C4-2B (cell line): ENCODE results near the gene SHROOM2.

Experiments
- ZFX ChIP-seq: fragments of 450-650 bp; IDR thresholded peaks from 2 replicates; pipeline ENCODE4 v1.6.1; 2017
- TF ChIP-seq, protein P1 (sequence below): fragments of 450-650 bp; conservative IDR thresholded peaks from 2 replicates; pipeline ENCODE4 v1.5.1; 2017; ENCODE audit warnings: mild to moderate bottlenecking

DNA sequence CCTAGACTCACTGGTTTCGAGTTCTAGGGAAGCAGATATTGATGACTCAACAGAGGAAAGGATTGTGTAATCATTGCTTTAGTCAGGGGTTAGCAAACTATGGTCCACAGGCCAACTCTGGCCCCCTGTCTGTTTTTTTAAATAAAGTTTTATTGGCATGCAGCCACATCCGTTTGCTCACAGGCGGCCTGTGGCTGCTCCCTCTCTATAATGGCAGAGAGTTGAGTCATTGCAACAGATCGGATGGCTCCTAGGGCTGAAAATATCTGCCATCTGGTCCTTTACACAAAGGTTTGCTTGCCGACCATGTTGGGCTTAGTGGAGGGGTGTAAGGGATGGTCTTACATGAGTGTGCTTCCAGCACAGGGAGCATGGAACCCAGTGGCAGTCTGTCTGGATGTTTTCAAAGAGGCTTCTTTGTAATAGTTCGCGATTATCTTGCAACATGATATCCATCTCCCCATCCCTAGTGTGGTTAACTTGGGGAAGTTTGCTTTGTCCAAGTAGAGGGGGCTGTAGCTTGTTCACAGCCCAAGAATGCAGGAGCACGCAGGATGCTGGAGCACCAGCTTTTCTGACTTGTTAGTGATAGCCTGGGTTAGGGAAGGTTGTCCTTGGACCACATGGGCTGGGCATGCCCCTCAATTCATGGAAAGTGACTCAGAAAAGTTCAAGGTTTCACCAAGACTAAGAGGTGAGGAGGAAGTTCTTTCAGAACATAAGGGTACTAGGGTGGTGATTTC lies 121.6 kb downstream of the SHROOM2 start:
- TF ChIP-seq, protein P1, sequence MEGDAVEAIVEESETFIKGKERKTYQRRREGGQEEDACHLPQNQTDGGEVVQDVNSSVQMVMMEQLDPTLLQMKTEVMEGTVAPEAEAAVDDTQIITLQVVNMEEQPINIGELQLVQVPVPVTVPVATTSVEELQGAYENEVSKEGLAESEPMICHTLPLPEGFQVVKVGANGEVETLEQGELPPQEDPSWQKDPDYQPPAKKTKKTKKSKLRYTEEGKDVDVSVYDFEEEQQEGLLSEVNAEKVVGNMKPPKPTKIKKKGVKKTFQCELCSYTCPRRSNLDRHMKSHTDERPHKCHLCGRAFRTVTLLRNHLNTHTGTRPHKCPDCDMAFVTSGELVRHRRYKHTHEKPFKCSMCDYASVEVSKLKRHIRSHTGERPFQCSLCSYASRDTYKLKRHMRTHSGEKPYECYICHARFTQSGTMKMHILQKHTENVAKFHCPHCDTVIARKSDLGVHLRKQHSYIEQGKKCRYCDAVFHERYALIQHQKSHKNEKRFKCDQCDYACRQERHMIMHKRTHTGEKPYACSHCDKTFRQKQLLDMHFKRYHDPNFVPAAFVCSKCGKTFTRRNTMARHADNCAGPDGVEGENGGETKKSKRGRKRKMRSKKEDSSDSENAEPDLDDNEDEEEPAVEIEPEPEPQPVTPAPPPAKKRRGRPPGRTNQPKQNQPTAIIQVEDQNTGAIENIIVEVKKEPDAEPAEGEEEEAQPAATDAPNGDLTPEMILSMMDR = no peak
- no peak for TF ChIP-seq ZFX
